OCI-LY1 (cell line): Measurements from ENCODE around the gene SORT1.

Experiments used
- H2AFZ ChIP-seq: fragments of 200-600 bp; sonication (generic), shearing (Covaris generic); 2 replicates; pipeline ENCODE4 v1.6.0; 2014; ENCODE audit warnings: antibody characterized with exemption, mild to moderate bottlenecking, low read length
- H3F3A ChIP-seq: fragments of 200-600 bp; sonication (generic), shearing (Covaris generic); 2 replicates; pipeline ENCODE4 v1.6.0; 2014; ENCODE audit warnings: mild to moderate bottlenecking, antibody characterized with exemption, low read length, moderate library complexity; ENCODE audit not compliant: insufficient read depth
- H3K27ac ChIP-seq: fragments of 200-600 bp; sonication (generic); 2 replicates; pipeline ENCODE4 v1.5.1; 2014; ENCODE audit warnings: low read length, mixed run types, mild to moderate bottlenecking, low read depth; ENCODE audit not compliant: poor library complexity, severe bottlenecking
- H3K27me3 ChIP-seq: fragments of 200-600 bp; sonication (generic); 2 replicates; pipeline ENCODE4 v1.6.0; 2014; ENCODE audit warnings: antibody characterized with exemption, mild to moderate bottlenecking, low read length, moderate library complexity; ENCODE audit not compliant: insufficient read depth
- H3K36me3 ChIP-seq: fragments of 200-600 bp; sonication (generic); 2 replicates; pipeline ENCODE4 v1.6.1; 2014; ENCODE audit warnings: mild to moderate bottlenecking, antibody characterized with exemption, low read length, moderate library complexity, mixed read lengths; ENCODE audit not compliant: insufficient read depth
- H3K4me1 ChIP-seq: fragments of 200-600 bp; sonication (generic); 2 replicates; pipeline ENCODE4 v1.5.1; 2014; ENCODE audit warnings: mild to moderate bottlenecking, low read length, moderate library complexity; ENCODE audit not compliant: insufficient read depth, severe bottlenecking
- H3K4me2 ChIP-seq: fragments of 200-600 bp; sonication (generic), shearing (Covaris generic); 2 replicates; pipeline ENCODE4 v1.6.1; 2014; ENCODE audit warnings: low read length
- H3K4me3 ChIP-seq: fragments of 200-600 bp; sonication (generic); 2 replicates; pipeline ENCODE4 v1.5.1; 2014; ENCODE audit warnings: low read length, low read depth, mild to moderate bottlenecking, mixed read lengths; ENCODE audit not compliant: poor library complexity, severe bottlenecking
- H3K79me2 ChIP-seq: fragments of 200-600 bp; shearing (Covaris generic); 2 replicates; pipeline ENCODE4 v1.6.1; 2016; ENCODE audit warnings: mixed run types, low read length, mixed read lengths; ENCODE audit not compliant: insufficient read depth
- H3K9ac ChIP-seq: fragments of 200-600 bp; sonication (generic), shearing (Covaris generic); 2 replicates; pipeline ENCODE4 v1.6.1; 2014; ENCODE audit warnings: mild to moderate bottlenecking, low read length, mixed read lengths
- H3K9me2 ChIP-seq: fragments of 200-600 bp; sonication (generic), shearing (Covaris generic); 2 replicates; pipeline ENCODE4 v1.6.1; 2014; ENCODE audit warnings: low read depth, mild to moderate bottlenecking, low read length, mixed read lengths
- H3K9me3 ChIP-seq: fragments of 200-600 bp; shearing (Covaris generic); 2 replicates; pipeline ENCODE4 v1.6.1; 2014; ENCODE audit warnings: low read length, mixed read lengths
- H4K20me1 ChIP-seq: fragments of 200-600 bp; sonication (generic), shearing (Covaris generic); 2 replicates; pipeline ENCODE4 v1.6.0; 2016; ENCODE audit warnings: mild to moderate bottlenecking, low read length; ENCODE audit not compliant: insufficient read depth
- CTCF ChIP-seq: fragments of 200-600 bp; sonication (generic), shearing (Covaris generic); IDR thresholded peaks from 2 replicates; pipeline ENCODE4 v1.5.1; 2017; ENCODE audit warnings: mild to moderate bottlenecking, antibody characterized with exemption, low read length, moderate library complexity, mixed read lengths
- EZH2 ChIP-seq: fragments of 200-600 bp; sonication (generic), shearing (Covaris generic); IDR thresholded peaks from 2 replicates; pipeline ENCODE4 v1.8.0; 2017; ENCODE audit warnings: borderline replicate concordance, mixed run types, mild to moderate bottlenecking, antibody characterized with exemption, low read length, moderate library complexity, mixed read lengths

The SORT1 gene

GRCh38 chr1:109394591-109395281 is 3.0 kb downstream of the SORT1 start:
- Histone ChIP-seq H3K4me1 (peaks cover 24% of the 10 kb centered on the region), H3K4me3 (no peak overlapping the region), H3K9me3 (no peaks in the 10 kb centered on the region), H3K36me3 (no peaks in the 10 kb centered on the region), H3K79me2 (no peaks in the 10 kb centered on the region), H3K27ac (no peak overlapping the region), H4K20me1 (no peaks in the 10 kb centered on the region), H2AFZ (no peak overlapping the region), H3K4me2 (no peak overlapping the region), H3K27me3 (no peaks in the 10 kb centered on the region), H3F3A (no peaks in the 10 kb centered on the region), H3K9me2 (no peaks in the 10 kb centered on the region), H3K9ac (no peak overlapping the region)
- TF ChIP-seq CTCF (no peak), EZH2 (no peak)

- no peaks in the 10 kb centered on the region for H3K9me3 ChIP-seq
- H3K36me3 ChIP-seq, result no peaks in the 10 kb centered on the region
- no peaks in the 10 kb centered on the region for H4K20me1 ChIP-seq
- TF ChIP-seq EZH2 (no peak), CTCF (no peak)
- H3F3A ChIP-seq, result no peaks in the 10 kb centered on the region
- H3K4me2 ChIP-seq, result no peak overlapping the region
- no peak overlapping the region for H3K27ac ChIP-seq
- H3K4me1 ChIP-seq, result peaks cover 24% of the 10 kb centered on the region
- no peak overlapping the region for H3K9ac ChIP-seq
- no peaks in the 10 kb centered on the region for H3K27me3 ChIP-seq
- no peak overlapping the region for H2AFZ ChIP-seq
- H3K9me2 ChIP-seq, result no peaks in the 10 kb centered on the region
- no peak overlapping the region for H3K4me3 ChIP-seq
- no peaks in the 10 kb centered on the region for H3K79me2 ChIP-seq
These were observed 4.0 kb downstream of the SORT1 start for GRCh38 chr1:109393617-109394233.

DNA sequence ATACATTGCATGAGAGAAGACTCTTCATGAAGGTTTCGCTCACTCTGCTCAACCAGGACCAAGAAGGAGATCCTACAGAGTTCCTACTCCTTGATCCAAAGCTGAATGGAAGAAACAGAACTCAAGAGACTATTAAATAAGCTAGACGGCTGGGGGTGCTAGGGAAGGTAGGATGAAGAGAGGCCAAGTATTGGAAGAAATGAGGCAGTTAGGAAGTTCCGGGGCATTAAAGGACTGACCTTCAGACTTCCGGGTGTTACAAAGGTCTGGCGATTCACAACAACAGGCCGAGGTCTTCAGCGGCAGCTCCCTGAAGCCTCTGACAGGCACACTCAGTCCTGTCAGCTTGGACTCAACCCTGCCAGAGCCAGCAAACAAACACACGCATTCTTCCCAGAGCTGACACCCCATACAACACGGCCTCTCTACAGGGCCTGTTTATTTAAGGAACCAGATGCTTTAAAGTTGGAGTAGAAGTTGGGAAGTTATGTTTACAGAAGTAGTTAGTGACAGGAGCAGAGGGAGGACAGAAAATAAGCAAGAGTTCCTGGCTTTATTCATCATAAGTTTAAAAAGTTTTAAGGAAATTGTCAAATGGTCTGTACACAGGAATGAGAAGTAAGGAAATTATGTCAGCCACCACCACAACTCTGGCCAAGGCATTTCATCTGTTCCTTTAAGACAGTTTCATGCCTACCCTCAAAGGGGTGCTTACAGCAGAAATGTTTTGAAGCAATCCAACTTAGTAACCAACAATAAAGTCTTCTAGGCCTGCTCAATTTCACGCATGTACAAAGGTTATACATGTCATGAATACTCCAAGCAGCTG is 4.7 kb downstream of the SORT1 start:
- no peak for TF ChIP-seq CTCF
- TF ChIP-seq EZH2, result no peak
- H4K20me1 ChIP-seq, result no peaks in the 10 kb centered on the region
- H3F3A ChIP-seq, result no peaks in the 10 kb centered on the region
- no peaks in the 10 kb centered on the region for H3K9me2 ChIP-seq
- no peak overlapping the region for H3K9ac ChIP-seq
- H3K4me2 ChIP-seq, result no peak overlapping the region
- H3K4me1 ChIP-seq, result peaks cover 19% of the 10 kb centered on the region
- H3K79me2 ChIP-seq, result no peaks in the 10 kb centered on the region
- H3K36me3 ChIP-seq, result no peaks in the 10 kb centered on the region
- H3K27me3 ChIP-seq, result no peaks in the 10 kb centered on the region
- H3K27ac ChIP-seq, result no peak overlapping the region
- H2AFZ ChIP-seq, result no peak overlapping the region
- H3K4me3 ChIP-seq, result no peak overlapping the region
- H3K9me3 ChIP-seq, result no peaks in the 10 kb centered on the region
